GM18858 (cell line): ENCODE measurements around the gene MN1.

Experiments used
- ATAC-seq: cut with Tn5 transposase; IDR thresholded peaks from one replicate; pipeline ENCODE4 v1.9.1; 2021; ENCODE audit not compliant: unreplicated experiment

MN1 gene

GRCh38 chr22:27719036-27719347, 82.6 kb downstream of the MN1 start:
- ATAC-seq, result no peak

- no peak for ATAC-seq
These were observed 83.1 kb downstream of the MN1 start for GRCh38 chr22:27718186-27719035.

- no peak for ATAC-seq
These were observed 84.5 kb downstream of the MN1 start for GRCh38 chr22:27717094-27717493.

- ATAC-seq, result no peak
These were observed 85.5 kb downstream of the MN1 start for GRCh38 chr22:27716074-27716473.

DNA sequence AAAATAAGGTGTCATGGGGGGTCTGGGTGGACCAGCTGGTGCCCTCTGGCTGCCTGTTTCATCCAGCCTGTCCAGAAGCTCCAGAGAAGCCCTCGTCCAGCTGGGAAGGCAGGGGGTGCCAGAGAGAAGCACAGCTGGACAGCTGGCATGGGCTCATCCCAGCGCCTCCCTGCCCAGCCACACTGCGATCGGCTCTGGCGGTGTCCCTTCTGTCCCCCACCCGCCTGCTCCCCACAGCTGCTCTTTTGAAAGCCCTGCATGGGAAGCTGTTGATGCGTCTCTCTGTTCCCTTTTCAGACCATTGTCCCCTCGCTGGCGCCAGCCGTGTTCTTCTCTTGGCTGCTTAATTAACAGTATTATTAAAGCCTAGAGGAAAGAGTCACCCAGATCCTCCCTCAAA, 86.5 kb downstream of the MN1 start:
- no peak for ATAC-seq

DNA sequence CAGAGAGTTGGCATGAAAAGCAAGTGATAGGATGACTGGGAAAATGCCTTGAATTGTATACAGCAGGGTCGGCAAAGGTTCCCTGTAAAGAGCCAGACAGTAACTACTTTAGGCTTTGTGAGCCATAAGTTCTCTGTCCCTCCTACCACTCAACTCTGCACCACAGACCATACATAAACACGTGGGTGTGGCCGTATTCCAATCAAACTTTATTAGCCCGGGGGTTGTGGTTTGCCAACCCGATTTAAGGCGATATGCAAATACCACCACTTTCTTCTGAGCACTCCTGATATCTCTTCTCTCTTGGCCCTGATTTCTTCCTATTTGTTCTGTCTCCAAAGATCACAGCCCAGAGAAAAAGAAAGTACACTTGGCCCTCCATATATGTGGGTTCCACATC, 87.5 kb downstream of the MN1 start:
- no peak for ATAC-seq

GRCh38 chr22:27713461-27713860, 88.1 kb downstream of the MN1 start:
- no peak for ATAC-seq

GRCh38 chr22:27711756-27712155, 89.8 kb downstream of the MN1 start:
- ATAC-seq, result no peak

DNA sequence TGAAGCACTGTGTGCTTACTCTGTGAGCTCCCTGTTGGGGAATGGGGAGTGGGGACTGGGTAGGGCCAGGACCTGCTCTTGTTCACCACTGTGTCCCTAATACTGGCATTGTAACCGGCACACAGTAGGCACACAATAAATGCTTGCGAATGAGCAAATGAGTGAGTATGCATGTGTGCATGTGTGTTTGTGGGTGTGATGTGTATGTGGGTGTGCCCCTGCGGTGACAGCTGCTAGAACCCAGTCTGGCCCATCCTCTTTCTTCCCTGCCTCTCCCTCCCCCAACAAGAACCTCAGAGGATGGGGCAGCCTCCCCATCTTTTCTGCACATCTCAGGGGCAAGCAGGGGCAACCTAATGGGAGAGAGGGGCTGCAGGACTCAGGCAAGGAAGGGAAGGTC, 90.5 kb downstream of the MN1 start:
- no peak for ATAC-seq

- no peak for ATAC-seq
These were observed 91.5 kb downstream of the MN1 start for GRCh38 chr22:27709919-27710675.

- ATAC-seq, result no peak
These were observed 95.1 kb downstream of the MN1 start for GRCh38 chr22:27706489-27706888.

DNA sequence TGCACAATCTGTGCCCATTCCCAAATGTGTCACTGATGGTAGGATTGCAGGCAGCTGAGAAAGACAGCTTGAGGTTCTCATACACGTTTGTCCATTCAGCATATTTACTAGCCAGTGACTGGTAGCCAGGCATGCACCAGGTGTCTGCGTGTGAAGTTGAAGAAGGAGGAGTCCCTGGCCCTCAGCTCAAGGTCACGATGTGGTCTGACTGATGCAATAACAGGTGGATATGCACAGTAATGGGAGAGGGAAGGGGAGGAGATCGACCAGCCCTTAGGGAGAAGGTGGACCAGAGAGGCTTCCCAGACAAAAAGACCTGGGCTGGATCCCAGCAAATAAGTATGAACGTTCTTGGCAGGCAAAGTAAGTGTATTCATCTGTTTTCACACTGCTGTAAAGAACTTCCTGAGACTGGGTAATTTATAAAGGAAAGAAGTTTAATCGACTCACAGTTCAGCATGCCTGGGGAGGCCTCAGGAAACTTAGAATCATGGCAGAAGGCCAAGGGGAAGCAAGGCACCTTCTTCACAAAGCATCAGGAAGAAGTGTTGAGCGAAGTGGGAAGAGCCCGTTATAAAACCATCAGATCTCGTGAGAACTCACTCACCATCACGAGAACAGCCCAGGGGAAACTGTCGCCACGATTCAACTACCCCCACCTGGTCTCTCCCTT, 96.0 kb downstream of the MN1 start:
- no peak for ATAC-seq

GRCh38 chr22:27704581-27704980, 97.0 kb downstream of the MN1 start:
- no peak for ATAC-seq

- no peak for ATAC-seq
These were observed 102.1 kb downstream of the MN1 start for GRCh38 chr22:27699383-27700019.

DNA sequence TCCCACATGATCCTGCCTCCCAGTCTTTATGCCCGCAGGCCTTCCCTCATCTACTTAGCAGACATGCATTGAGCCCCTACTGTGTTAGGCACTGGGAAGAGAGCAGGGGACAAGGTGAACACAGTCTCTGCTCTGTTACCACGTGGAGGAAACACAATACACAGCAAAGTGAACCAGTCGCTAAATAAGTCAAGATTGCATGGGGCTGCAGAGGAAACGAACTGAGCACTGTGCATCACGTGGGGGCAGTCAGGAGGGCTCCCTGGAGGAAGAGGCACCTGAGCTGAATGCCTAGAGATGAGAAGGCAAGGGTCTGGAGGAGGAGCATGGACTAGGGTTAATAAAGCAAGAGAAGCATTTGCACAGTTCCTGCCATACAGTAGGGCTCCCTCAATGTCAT, 102.7 kb downstream of the MN1 start:
- ATAC-seq, result no peak
